ENCODE measurements around the gene ADARB1.

DNA sequence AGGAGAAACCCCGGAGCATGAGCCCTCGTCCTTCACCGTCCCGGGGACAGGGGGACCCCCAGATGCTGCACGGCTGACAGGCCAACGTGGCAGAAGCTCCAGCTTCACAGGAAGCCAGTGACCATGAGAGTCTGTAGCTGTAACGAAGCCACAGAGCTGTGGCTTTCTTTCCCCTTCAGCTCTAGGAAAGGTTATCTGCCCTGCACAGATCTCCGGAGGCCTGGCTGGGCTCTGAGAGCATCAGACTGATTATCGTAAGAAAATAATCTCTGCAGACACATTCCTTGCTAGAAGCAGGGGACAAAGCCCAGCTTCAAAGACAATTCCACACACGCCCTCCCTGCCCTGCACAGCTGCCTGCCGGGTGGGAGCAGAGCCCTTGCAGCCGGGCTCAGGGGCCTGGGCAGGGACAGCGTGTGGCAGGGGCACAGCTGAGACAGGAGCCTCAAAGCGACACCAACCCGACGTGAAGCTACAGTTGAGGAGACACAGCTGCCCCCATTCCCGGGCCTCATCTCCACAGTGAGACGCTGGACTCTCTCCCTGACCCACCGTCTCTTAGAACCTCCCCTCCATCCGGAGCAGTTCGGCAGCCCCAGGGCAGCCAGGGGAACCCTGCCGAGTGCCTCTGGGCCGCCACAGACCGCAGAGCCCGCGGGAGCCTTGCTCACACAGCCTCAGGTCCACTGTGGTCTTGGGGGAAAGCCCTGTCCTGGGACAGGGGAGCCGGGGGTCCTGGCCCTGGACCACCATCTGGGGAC lies 182.7 kb downstream of the ADARB1 start:
- TF ChIP-seq, protein P1, sequence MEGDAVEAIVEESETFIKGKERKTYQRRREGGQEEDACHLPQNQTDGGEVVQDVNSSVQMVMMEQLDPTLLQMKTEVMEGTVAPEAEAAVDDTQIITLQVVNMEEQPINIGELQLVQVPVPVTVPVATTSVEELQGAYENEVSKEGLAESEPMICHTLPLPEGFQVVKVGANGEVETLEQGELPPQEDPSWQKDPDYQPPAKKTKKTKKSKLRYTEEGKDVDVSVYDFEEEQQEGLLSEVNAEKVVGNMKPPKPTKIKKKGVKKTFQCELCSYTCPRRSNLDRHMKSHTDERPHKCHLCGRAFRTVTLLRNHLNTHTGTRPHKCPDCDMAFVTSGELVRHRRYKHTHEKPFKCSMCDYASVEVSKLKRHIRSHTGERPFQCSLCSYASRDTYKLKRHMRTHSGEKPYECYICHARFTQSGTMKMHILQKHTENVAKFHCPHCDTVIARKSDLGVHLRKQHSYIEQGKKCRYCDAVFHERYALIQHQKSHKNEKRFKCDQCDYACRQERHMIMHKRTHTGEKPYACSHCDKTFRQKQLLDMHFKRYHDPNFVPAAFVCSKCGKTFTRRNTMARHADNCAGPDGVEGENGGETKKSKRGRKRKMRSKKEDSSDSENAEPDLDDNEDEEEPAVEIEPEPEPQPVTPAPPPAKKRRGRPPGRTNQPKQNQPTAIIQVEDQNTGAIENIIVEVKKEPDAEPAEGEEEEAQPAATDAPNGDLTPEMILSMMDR (IDR thresholded peaks at IDR 0.05; ENCODE audit: low read depth, low read length) = no peak
- no peak for TF ChIP-seq POLR2A (IDR thresholded peaks at IDR 0.05; ENCODE audit: extremely low read depth, insufficient read length)

All from NB4 (cell line).